NCI-H1694 (cell line): ENCODE results near the gene PTK7.
A peak's percentile ranks its signal among the peaks of the same experiment; 100 is the strongest.

Experiments used
- DNase-seq: peaks from one replicate; lab custom pipeline; 2025; lab: John Stamatoyannopoulos, UW

PTK7 gene

GRCh38 chr6:43146709-43147688 is 70.9 kb downstream of the PTK7 start:
- DNase-seq: no peak

- DNase-seq: no peak
These were observed 71.8 kb downstream of the PTK7 start for GRCh38 chr6:43147691-43148477.

- no peak for DNase-seq
These were observed 73.2 kb downstream of the PTK7 start for GRCh38 chr6:43149265-43149664.

- no peak for DNase-seq
These were observed 74.1 kb downstream of the PTK7 start for GRCh38 chr6:43150051-43150751.

- no peak for DNase-seq
These were observed 83.5 kb downstream of the PTK7 start for GRCh38 chr6:43159599-43159998.

GRCh38 chr6:43163899-43164298 is 87.8 kb downstream of the PTK7 start:
- DNase-seq: no peak

- peak; percentile 68 for DNase-seq
These were observed 94.4 kb downstream of the PTK7 start for GRCh38 chr6:43170417-43170930.

- peak; percentile 97 for DNase-seq
These were observed 95.0 kb downstream of the PTK7 start, which contains the start of gene SRF for GRCh38 chr6:43170931-43171706. Gene SRF, plus strand, starts transcription at chr6:43171269. Its CDS starts 388 bp downstream, at chr6:43171657.

GRCh38 chr6:43171707-43172103 is 95.6 kb downstream of the PTK7 start:
- no peak for DNase-seq

GRCh38 chr6:43172104-43173007 is 96.2 kb downstream of the PTK7 start:
- no peak for DNase-seq

- DNase-seq: no peak
These were observed 97.6 kb downstream of the PTK7 start for GRCh38 chr6:43173591-43174262.

- peak; percentile 82 for DNase-seq
These were observed 98.4 kb downstream of the PTK7 start for GRCh38 chr6:43174263-43175112.

- no peak for DNase-seq
These were observed 99.7 kb downstream of the PTK7 start for GRCh38 chr6:43175676-43176422.

- DNase-seq: no peak
These were observed 100.3 kb downstream of the PTK7 start for GRCh38 chr6:43176423-43176786.

GRCh38 chr6:43178150-43178549 is 102.0 kb downstream of the PTK7 start:
- no peak for DNase-seq

- DNase-seq: no peak
These were observed 103.1 kb downstream of the PTK7 start for GRCh38 chr6:43178951-43179830.

GRCh38 chr6:43180058-43180457 is 103.9 kb downstream of the PTK7 start:
- no peak for DNase-seq
